PC-3 (cell line): ENCODE data around the gene EXOC4.

Source experiments
- CTCF ChIP-seq: fragments of 300-600 bp; sonication (generic); conservative IDR thresholded peaks from 2 replicates; pipeline ENCODE4 v1.5.1; 2017; ENCODE audit warnings: antibody characterized with exemption, low read depth, mild to moderate bottlenecking, low read length
- EZH2 ChIP-seq: fragments of 300-600 bp; sonication (generic); IDR thresholded peaks from one replicate; pipeline ENCODE4 v1.6.1; 2017; ENCODE audit warnings: antibody characterized with exemption, mild to moderate bottlenecking, low read length; ENCODE audit not compliant: unreplicated experiment
- EZH2phosphoT487 ChIP-seq: fragments of 300-600 bp; sonication (generic); IDR thresholded peaks from 2 replicates; pipeline ENCODE4 v1.6.1; 2018; ENCODE audit warnings: mild to moderate bottlenecking, antibody characterized with exemption, low read length, borderline replicate concordance

- TF ChIP-seq CTCF = no peak
- no peak for TF ChIP-seq EZH2
- no peak for TF ChIP-seq EZH2phosphoT487
Measured at GRCh38 chr7:133518718-133519117, 265.8 kb downstream of the EXOC4 start.
